Loucy (cell line): ENCODE data around the gene TDRD12.

Source experiments
- EZH2phosphoT487 ChIP-seq: fragments of 200-600 bp; IDR thresholded peaks from 2 replicates; pipeline ENCODE4 v1.6.1; 2018; ENCODE audit warnings: antibody characterized with exemption, mild to moderate bottlenecking, moderate library complexity, borderline replicate concordance
- TF ChIP-seq, protein P1 (sequence below): fragments of 200-600 bp; sonication (generic); conservative IDR thresholded peaks from 2 replicates; pipeline ENCODE4 v1.5.1; 2014; ENCODE audit warnings: mild to moderate bottlenecking, antibody characterized with exemption, low read length

- TF ChIP-seq, protein P1, sequence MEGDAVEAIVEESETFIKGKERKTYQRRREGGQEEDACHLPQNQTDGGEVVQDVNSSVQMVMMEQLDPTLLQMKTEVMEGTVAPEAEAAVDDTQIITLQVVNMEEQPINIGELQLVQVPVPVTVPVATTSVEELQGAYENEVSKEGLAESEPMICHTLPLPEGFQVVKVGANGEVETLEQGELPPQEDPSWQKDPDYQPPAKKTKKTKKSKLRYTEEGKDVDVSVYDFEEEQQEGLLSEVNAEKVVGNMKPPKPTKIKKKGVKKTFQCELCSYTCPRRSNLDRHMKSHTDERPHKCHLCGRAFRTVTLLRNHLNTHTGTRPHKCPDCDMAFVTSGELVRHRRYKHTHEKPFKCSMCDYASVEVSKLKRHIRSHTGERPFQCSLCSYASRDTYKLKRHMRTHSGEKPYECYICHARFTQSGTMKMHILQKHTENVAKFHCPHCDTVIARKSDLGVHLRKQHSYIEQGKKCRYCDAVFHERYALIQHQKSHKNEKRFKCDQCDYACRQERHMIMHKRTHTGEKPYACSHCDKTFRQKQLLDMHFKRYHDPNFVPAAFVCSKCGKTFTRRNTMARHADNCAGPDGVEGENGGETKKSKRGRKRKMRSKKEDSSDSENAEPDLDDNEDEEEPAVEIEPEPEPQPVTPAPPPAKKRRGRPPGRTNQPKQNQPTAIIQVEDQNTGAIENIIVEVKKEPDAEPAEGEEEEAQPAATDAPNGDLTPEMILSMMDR, result no peak
- TF ChIP-seq EZH2phosphoT487, result no peak
These were observed 17.6 kb upstream of the TDRD12 start for GRCh38 chr19:32702010-32702409.
